Endothelial cell (in vitro differentiated cells): Measurements from ENCODE around the gene HECTD1. TPM values are rescaled to one million over a fixed set of nuclear protein-coding genes. Genes with fewer than 3 reads are reported as not detected.
A peak's percentile ranks its signal among the peaks of the same experiment; 100 is the strongest.
"Not testable (repeated sequence)": the region's sequence is repeated elsewhere in the genome, so short reads cannot be mapped to it uniquely, and the experiment has no call there.

Experiments
- DNase-seq: peaks from one replicate; pipeline ENCODE4 v3.0.0; 2021; ENCODE audit warnings: low spot score
- H3K27ac Mint-ChIP-seq: one replicate; pipeline ENCODE4 v1.8.0; 2021; ENCODE audit warnings: mixed read lengths, inconsistent platforms; ENCODE audit not compliant: unreplicated experiment
- H3K27me3 Mint-ChIP-seq: one replicate; pipeline ENCODE4 v1.8.0; 2021; ENCODE audit warnings: mild to moderate bottlenecking, moderate library complexity, mixed read lengths, inconsistent platforms; ENCODE audit not compliant: unreplicated experiment
- H3K36me3 Mint-ChIP-seq: one replicate; pipeline ENCODE4 v1.8.0; 2021; ENCODE audit warnings: mild to moderate bottlenecking, low read depth, mixed read lengths, inconsistent platforms; ENCODE audit not compliant: unreplicated experiment
- H3K4me1 Mint-ChIP-seq: one replicate; pipeline ENCODE4 v1.8.0; 2021; ENCODE audit warnings: mild to moderate bottlenecking, mixed read lengths, inconsistent platforms; ENCODE audit not compliant: unreplicated experiment
- H3K4me3 Mint-ChIP-seq: one replicate; pipeline ENCODE4 v1.8.0; 2021; ENCODE audit warnings: mild to moderate bottlenecking, mixed read lengths, inconsistent platforms; ENCODE audit not compliant: unreplicated experiment
- H3K9me3 Mint-ChIP-seq: one replicate; pipeline ENCODE4 v1.8.0; 2021; ENCODE audit warnings: mixed read lengths, inconsistent platforms; ENCODE audit not compliant: unreplicated experiment
- total RNA-seq: library from RNA; stranded (reverse); fragmentation: NEBNext Ultra II Directional; extraction: Animal tissue kit (Norgen Biotek cat#: 25700); gene quantifications from one replicate; pipeline ENCODE4 v1.2.1, GENCODE V29; 2021; ENCODE audit not compliant: unreplicated experiment
- TF ChIP-seq, protein P1 (sequence below): fragments of 200-600 bp; sonication (generic); IDR thresholded peaks from one replicate; pipeline ENCODE4 v1.5.0; 2021; ENCODE audit warnings: antibody characterized with exemption; ENCODE audit not compliant: unreplicated experiment

HECTD1 gene
- total RNA-seq, 1 donor from 2014 or later = 222 TPM

DNA sequence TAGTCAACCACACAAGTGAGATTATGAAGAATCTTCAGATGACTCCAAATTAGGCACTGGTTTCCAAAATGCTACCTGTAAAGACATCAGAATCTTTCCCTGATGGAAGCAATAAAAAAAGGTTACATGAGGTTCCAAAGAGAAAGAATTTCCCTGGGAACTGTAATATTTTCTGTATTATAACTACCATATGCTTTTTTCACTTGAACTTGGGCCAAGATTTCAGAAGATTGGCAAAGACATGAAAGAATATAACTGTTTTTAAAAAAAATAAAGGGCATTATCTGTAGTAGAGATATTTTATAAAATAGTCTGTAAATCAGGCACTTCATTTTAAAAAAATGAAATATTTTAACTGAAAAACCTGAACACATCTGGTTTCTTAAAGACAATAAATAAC is 12.9 kb downstream of the HECTD1 start:
- H3K9me3 Mint-ChIP-seq = no peaks in the 10 kb centered on the region
- peaks cover 12% of the 10 kb centered on the region for H3K4me1 Mint-ChIP-seq
- peaks cover 20% of the 10 kb centered on the region for H3K36me3 Mint-ChIP-seq
- H3K27me3 Mint-ChIP-seq = peaks cover 1% of the 10 kb centered on the region
- no peak overlapping the region for H3K27ac Mint-ChIP-seq
- no peak overlapping the region for H3K4me3 Mint-ChIP-seq
- no peak for DNase-seq
- TF ChIP-seq, protein P1, sequence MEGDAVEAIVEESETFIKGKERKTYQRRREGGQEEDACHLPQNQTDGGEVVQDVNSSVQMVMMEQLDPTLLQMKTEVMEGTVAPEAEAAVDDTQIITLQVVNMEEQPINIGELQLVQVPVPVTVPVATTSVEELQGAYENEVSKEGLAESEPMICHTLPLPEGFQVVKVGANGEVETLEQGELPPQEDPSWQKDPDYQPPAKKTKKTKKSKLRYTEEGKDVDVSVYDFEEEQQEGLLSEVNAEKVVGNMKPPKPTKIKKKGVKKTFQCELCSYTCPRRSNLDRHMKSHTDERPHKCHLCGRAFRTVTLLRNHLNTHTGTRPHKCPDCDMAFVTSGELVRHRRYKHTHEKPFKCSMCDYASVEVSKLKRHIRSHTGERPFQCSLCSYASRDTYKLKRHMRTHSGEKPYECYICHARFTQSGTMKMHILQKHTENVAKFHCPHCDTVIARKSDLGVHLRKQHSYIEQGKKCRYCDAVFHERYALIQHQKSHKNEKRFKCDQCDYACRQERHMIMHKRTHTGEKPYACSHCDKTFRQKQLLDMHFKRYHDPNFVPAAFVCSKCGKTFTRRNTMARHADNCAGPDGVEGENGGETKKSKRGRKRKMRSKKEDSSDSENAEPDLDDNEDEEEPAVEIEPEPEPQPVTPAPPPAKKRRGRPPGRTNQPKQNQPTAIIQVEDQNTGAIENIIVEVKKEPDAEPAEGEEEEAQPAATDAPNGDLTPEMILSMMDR = no peak

DNA sequence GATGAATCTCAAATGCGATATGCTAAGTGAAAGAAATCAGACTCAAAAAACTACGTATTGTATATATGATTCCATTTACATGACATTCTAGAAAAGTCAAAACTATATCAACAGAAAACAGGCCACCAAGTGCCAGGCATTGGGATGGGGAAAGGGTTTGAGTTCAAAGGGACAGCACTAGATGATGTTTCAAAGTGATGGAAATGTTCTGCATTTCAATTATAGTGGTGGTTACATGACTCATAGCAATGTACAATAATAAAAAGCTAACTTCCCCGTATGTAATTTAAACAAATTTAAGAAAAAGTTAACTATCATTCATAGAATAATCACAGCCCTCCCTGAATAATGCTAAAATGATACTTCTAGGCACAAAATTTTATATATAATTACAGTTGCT is 13.5 kb downstream of the HECTD1 start:
- H3K27ac Mint-ChIP-seq = peak overlapping the region; percentile 24
- H3K4me3 Mint-ChIP-seq = no peak overlapping the region
- peaks cover 12% of the 10 kb centered on the region for H3K4me1 Mint-ChIP-seq
- TF ChIP-seq, protein P1 = no peak
- DNase-seq = no peak
- H3K36me3 Mint-ChIP-seq = peaks cover 19% of the 10 kb centered on the region
- H3K27me3 Mint-ChIP-seq = peaks cover 1% of the 10 kb centered on the region
- H3K9me3 Mint-ChIP-seq = no peaks in the 10 kb centered on the region

DNA sequence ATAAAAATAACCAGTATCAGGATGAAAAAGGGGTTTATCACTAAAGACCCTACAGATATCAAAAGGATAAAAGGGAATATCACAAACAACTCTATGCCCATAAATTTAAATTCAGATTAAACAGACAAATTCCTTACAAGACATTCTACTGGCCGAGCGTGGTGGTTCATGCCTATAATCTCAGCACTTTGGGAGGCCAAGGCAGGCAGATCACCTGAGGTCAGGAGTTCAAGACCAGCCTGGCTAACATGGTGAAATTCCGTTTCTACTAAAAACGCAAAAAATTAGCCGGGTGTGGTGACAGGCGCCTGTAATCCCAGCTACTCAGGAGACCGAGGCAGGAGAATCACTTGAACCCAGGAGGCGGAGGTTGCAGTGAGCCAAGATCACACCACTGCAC is 15.0 kb downstream of the HECTD1 start:
- not testable (repeated sequence) for H3K4me3 Mint-ChIP-seq, H3K9me3 Mint-ChIP-seq, H3K27me3 Mint-ChIP-seq, H3K27ac Mint-ChIP-seq, H3K4me1 Mint-ChIP-seq, DNase-seq
- peaks cover 11% of the 10 kb centered on the region for H3K36me3 Mint-ChIP-seq

DNA sequence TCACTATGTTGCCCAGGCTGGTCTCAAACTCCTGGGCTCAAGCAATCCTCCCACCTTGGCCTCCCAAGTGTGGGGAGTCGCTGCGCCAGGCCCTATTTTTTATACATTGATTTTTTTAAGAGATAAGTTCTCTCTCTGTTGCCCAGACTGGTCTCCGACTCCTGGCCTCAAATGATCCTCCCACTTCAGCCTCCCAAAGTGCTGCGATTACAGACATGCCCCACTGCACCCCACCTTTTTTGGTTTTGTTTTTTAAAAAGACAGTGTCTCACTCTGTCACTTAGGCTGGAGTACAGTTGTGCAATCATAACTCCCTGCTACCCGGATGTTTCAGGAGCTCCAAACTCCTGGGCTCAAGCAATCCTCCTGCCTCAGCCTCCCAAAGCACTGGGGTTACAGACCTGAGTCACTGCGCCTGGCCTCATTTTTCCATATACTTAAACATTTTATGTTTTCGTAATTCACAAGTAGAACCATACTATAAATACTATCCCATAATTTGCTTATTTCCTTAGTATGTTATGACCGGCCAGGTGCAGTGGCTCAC is 16.8 kb downstream of the HECTD1 start:
- DNase-seq = no peak
- Mint-ChIP-seq H3K4me3 (no peak overlapping the region), H3K4me1 (peaks cover 5% of the 10 kb centered on the region), H3K9me3 (no peaks in the 10 kb centered on the region), H3K27me3 (peaks cover 3% of the 10 kb centered on the region), H3K36me3 (peaks cover 11% of the 10 kb centered on the region), H3K27ac (no peak overlapping the region)
- TF ChIP-seq, protein P1 = no peak

DNA sequence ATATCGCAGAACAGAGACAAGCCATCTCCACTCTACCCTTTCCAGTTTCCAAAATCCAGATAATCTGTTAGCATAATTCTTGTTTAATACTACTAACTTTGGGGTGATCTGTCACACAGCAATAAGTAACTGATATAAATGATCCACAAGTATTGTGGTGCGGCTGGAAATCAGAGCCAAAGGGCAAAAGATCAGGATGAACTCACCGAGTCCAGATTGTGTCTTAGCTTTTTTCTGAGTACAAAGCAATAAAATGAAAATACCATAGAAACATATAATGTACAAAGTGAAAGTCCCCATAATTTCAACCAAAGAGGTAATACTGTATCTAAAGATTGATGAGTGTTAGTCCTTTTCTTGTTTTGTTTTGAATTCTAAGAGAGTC is 17.4 kb downstream of the HECTD1 start:
- H3K4me1 Mint-ChIP-seq = peaks cover 5% of the 10 kb centered on the region
- no peak for DNase-seq
- H3K27ac Mint-ChIP-seq = no peak overlapping the region
- H3K36me3 Mint-ChIP-seq = peaks cover 12% of the 10 kb centered on the region
- H3K9me3 Mint-ChIP-seq = no peaks in the 10 kb centered on the region
- peaks cover 3% of the 10 kb centered on the region for H3K27me3 Mint-ChIP-seq
- TF ChIP-seq, protein P1 = no peak
- no peak overlapping the region for H3K4me3 Mint-ChIP-seq
